HEK293T (cell line): Measurements from ENCODE around the gene APBA2.

Experiments used
- ARNT ChIP-seq: fragments of 450-650 bp; IDR thresholded peaks from 2 replicates; pipeline ENCODE4 v1.6.1; 2017; ENCODE audit warnings: mild to moderate bottlenecking
- BHLHE40 ChIP-seq: fragments of 450-650 bp; IDR thresholded peaks from 2 replicates; pipeline ENCODE4 v1.6.1; 2016; ENCODE audit warnings: mild to moderate bottlenecking, moderate library complexity, borderline replicate concordance
- CTBP1 ChIP-seq: fragments of 450-650 bp; IDR thresholded peaks from 2 replicates; pipeline ENCODE4 v1.6.1; 2016; ENCODE audit warnings: borderline replicate concordance
- ELF4 ChIP-seq: fragments of 450-650 bp; IDR thresholded peaks from 2 replicates; pipeline ENCODE4 v1.6.1; 2017; ENCODE audit warnings: antibody characterized with exemption
- FOXA1 ChIP-seq: fragments of 450-650 bp; IDR thresholded peaks from 2 replicates; pipeline ENCODE4 v1.6.1; 2016; ENCODE audit warnings: mild to moderate bottlenecking
- FOXK2 ChIP-seq: fragments of 450-650 bp; IDR thresholded peaks from 2 replicates; pipeline ENCODE4 v1.6.1; 2016; ENCODE audit warnings: mild to moderate bottlenecking
- FOXM1 ChIP-seq: fragments of 450-650 bp; IDR thresholded peaks from 2 replicates; pipeline ENCODE4 v1.6.1; 2017; ENCODE audit warnings: mild to moderate bottlenecking, borderline replicate concordance
- HDGF ChIP-seq: fragments of 450-650 bp; IDR thresholded peaks from 2 replicates; pipeline ENCODE4 v1.6.1; 2017; ENCODE audit warnings: antibody characterized with exemption, borderline replicate concordance
- L3MBTL2 ChIP-seq: fragments of 450-650 bp; conservative IDR thresholded peaks from 2 replicates; pipeline ENCODE4 v1.6.1; 2016; ENCODE audit warnings: mild to moderate bottlenecking
- PKNOX1 ChIP-seq: fragments of 450-650 bp; IDR thresholded peaks from 2 replicates; pipeline ENCODE4 v1.6.1; 2016
- SP1 ChIP-seq: fragments of 450-650 bp; IDR thresholded peaks from 2 replicates; pipeline ENCODE4 v1.6.1; 2017
- TARDBP ChIP-seq: fragments of 450-650 bp; IDR thresholded peaks from 2 replicates; pipeline ENCODE4 v1.6.1; 2016
- ZNF384 ChIP-seq: fragments of 450-650 bp; IDR thresholded peaks from 2 replicates; pipeline ENCODE4 v1.6.1; 2016

GRCh38 chr15:28960979-28961378 lies 75.2 kb downstream of the APBA2 start:
- TF ChIP-seq HDGF: no peak
- no peak for TF ChIP-seq FOXK2
- no peak for TF ChIP-seq BHLHE40
- TF ChIP-seq FOXM1: no peak
- TF ChIP-seq SP1: no peak
- no peak for TF ChIP-seq ARNT
- TF ChIP-seq ZNF384: no peak
- TF ChIP-seq TARDBP: no peak
- no peak for TF ChIP-seq ELF4
- no peak for TF ChIP-seq PKNOX1
- TF ChIP-seq CTBP1: no peak
- no peak for TF ChIP-seq L3MBTL2
- TF ChIP-seq FOXA1: no peak
